Left lobe of liver (tissue), 1 donor: ENCODE data around the gene RUVBL2. TPM values are rescaled to one million over a fixed set of nuclear protein-coding genes. Genes with fewer than 3 reads are reported as not detected.

Source experiments
- total RNA-seq: library from RNA; stranded (reverse); gene quantifications from one replicate; pipeline ENCODE4 v1.2.1, GENCODE V29; 2021
- donor health status: DM: no; HTN: yes; CAD: no.

The RUVBL2 gene
- total RNA-seq, 1 donor from 2014 or later = 34.3 TPM

Other genes with a start within 250 kb of the RUVBL2 start
- not detected for gene IZUMO1, start 247.0 kb upstream of the RUVBL2 start, total RNA-seq
- 0.43 TPM for gene FUT1, start 241.2 kb upstream of the RUVBL2 start, total RNA-seq
- gene FGF21, start 238.4 kb upstream of the RUVBL2 start, total RNA-seq = 0.75 TPM
- gene BCAT2, start 182.9 kb upstream of the RUVBL2 start, total RNA-seq = 21.7 TPM
- 15.7 TPM for gene HSD17B14, start 157.4 kb upstream of the RUVBL2 start, total RNA-seq
- gene PLEKHA4, start 125.3 kb upstream of the RUVBL2 start, total RNA-seq = 7.6 TPM
- gene PPP1R15A, start 121.5 kb upstream of the RUVBL2 start, total RNA-seq = 5.7 TPM
- gene TULP2, start 95.1 kb upstream of the RUVBL2 start, total RNA-seq = not detected
- 300 TPM for gene NUCB1, start 93.6 kb upstream of the RUVBL2 start, total RNA-seq
- gene DHDH, start 60.2 kb upstream of the RUVBL2 start, total RNA-seq = 0.23 TPM
- gene BAX, start 39.0 kb upstream of the RUVBL2 start, total RNA-seq = 18.9 TPM
- 8,713 TPM for gene FTL, start 28.6 kb upstream of the RUVBL2 start, total RNA-seq
- gene GYS1, start 578 bp upstream of the RUVBL2 start, total RNA-seq = 13.6 TPM
- gene LHB, start 23.2 kb downstream of the RUVBL2 start, total RNA-seq = not detected
- gene CGB3, start 30.4 kb downstream of the RUVBL2 start, total RNA-seq = not detected
- not detected for gene CGB2, start 38.0 kb downstream of the RUVBL2 start, total RNA-seq
- not detected for gene CGB1, start 43.0 kb downstream of the RUVBL2 start, total RNA-seq
- not detected for gene CGB5, start 50.0 kb downstream of the RUVBL2 start, total RNA-seq
- gene CGB8, start 55.2 kb downstream of the RUVBL2 start, total RNA-seq = not detected
- gene CGB7, start 63.9 kb downstream of the RUVBL2 start, total RNA-seq = not detected
- not detected for gene NTF4, start 70.9 kb downstream of the RUVBL2 start, total RNA-seq
- gene KCNA7, start 78.8 kb downstream of the RUVBL2 start, total RNA-seq = not detected
- gene SNRNP70, start 91.6 kb downstream of the RUVBL2 start, total RNA-seq = 170 TPM
- gene LIN7B, start 120.5 kb downstream of the RUVBL2 start, total RNA-seq = 5.5 TPM
- 2.2 TPM for gene C19orf73, start 125.3 kb downstream of the RUVBL2 start, total RNA-seq
- 2.3 TPM for gene PPFIA3, start 125.7 kb downstream of the RUVBL2 start, total RNA-seq
- not detected for gene HRC, start 161.5 kb downstream of the RUVBL2 start, total RNA-seq
- 15.0 TPM for gene TRPM4, start 163.9 kb downstream of the RUVBL2 start, total RNA-seq